DOHH2 (cell line): Measurements from ENCODE around the gene NTMT2.

Experiments
- H3F3A ChIP-seq: fragments of 200-600 bp; sonication (generic), shearing (Covaris generic); 2 replicates; pipeline ENCODE4 v1.6.0; 2016; ENCODE audit warnings: antibody characterized with exemption, mild to moderate bottlenecking; ENCODE audit not compliant: control insufficient read depth, insufficient read depth
- H3K27ac ChIP-seq: fragments of 200-600 bp; sonication (generic); 2 replicates; pipeline ENCODE4 v1.5.1; 2014; ENCODE audit warnings: low read depth, mild to moderate bottlenecking, low read length, moderate library complexity
- H3K27me3 ChIP-seq: fragments of 200-600 bp; sonication (generic); 2 replicates; pipeline ENCODE4 v1.6.1; 2014; ENCODE audit warnings: mild to moderate bottlenecking, low read length, mixed read lengths; ENCODE audit not compliant: control insufficient read depth
- H3K36me3 ChIP-seq: fragments of 200-600 bp; sonication (generic); 2 replicates; pipeline ENCODE4 v1.6.1; 2014; ENCODE audit warnings: mild to moderate bottlenecking, low read length, moderate library complexity, mixed read lengths; ENCODE audit not compliant: control insufficient read depth
- H3K4me1 ChIP-seq: fragments of 200-600 bp; sonication (generic); 2 replicates; pipeline ENCODE4 v1.6.1; 2014; ENCODE audit warnings: mild to moderate bottlenecking, low read length, mixed read lengths; ENCODE audit not compliant: control insufficient read depth
- H3K4me2 ChIP-seq: fragments of 200-600 bp; sonication (generic); 2 replicates; pipeline ENCODE4 v1.6.0; 2014; ENCODE audit warnings: mild to moderate bottlenecking, low read length, moderate library complexity
- H3K4me3 ChIP-seq: fragments of 200-600 bp; sonication (generic); 2 replicates; pipeline ENCODE4 v1.5.1; 2014; ENCODE audit warnings: mild to moderate bottlenecking, low read length, mixed read lengths
- H3K79me2 ChIP-seq: fragments of 200-600 bp; sonication (generic); 2 replicates; pipeline ENCODE4 v1.6.1; 2014; ENCODE audit warnings: mild to moderate bottlenecking, low read length, mixed read lengths; ENCODE audit not compliant: control insufficient read depth
- H3K9me2 ChIP-seq: fragments of 200-600 bp; sonication (generic); replicated peaks from 2 replicates; pipeline ENCODE4 v1.6.1; 2014; ENCODE audit warnings: mild to moderate bottlenecking, low read length, mixed read lengths; ENCODE audit not compliant: control insufficient read depth
- H3K9me3 ChIP-seq: fragments of 200-600 bp; sonication (generic); 2 replicates; pipeline ENCODE4 v1.6.1; 2014; ENCODE audit warnings: antibody characterized with exemption, low read length, mixed read lengths; ENCODE audit not compliant: control insufficient read depth, insufficient read depth
- H4K20me1 ChIP-seq: fragments of 200-600 bp; sonication (generic); 2 replicates; pipeline ENCODE4 v1.6.0; 2014; ENCODE audit warnings: low read depth, mild to moderate bottlenecking, antibody characterized with exemption, low read length, moderate library complexity; ENCODE audit not compliant: control insufficient read depth, insufficient read depth
- CTCF ChIP-seq: fragments of 200-600 bp; sonication (generic); IDR thresholded peaks from one replicate; pipeline ENCODE4 v1.5.1; 2014; ENCODE audit warnings: antibody characterized with exemption, mild to moderate bottlenecking, low read depth, low read length; ENCODE audit not compliant: poor library complexity, severe bottlenecking
- EZH2phosphoT487 ChIP-seq: fragments of 200-600 bp; sonication (generic); IDR thresholded peaks from 2 replicates; pipeline ENCODE4 v1.6.1; 2017; ENCODE audit warnings: borderline replicate concordance, mild to moderate bottlenecking, antibody characterized with exemption, low read length, moderate library complexity, mixed read lengths

Gene NTMT2

DNA sequence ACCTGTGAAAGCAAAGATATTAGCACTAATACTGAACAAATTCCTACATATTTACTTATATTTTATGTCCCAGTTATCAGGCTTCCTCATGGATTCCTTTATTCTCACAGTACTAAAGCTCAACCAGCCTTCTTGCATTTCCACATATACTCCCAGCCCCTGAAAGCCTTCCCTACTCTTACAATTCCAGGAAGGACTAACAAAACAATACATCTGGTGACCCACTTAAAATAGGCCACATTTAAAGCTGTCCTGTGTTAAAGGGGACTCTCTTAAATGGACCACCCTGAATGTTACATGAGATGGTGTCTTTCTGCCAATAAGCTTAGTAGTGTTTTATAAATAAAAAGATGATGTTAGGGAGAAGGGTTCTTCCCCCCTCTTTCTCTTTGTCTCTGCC lies 54.4 kb downstream of the NTMT2 start:
- Histone ChIP-seq H3K27me3 (no peaks in the 10 kb centered on the region), H3K79me2 (no peaks in the 10 kb centered on the region), H3K27ac (no peak overlapping the region), H3F3A (no peaks in the 10 kb centered on the region), H3K4me2 (no peak overlapping the region), H3K9me2 (no peaks in the 10 kb centered on the region), H3K4me1 (no peaks in the 10 kb centered on the region), H3K4me3 (no peak overlapping the region), H4K20me1 (no peaks in the 10 kb centered on the region), H3K36me3 (no peaks in the 10 kb centered on the region), H3K9me3 (no peaks in the 10 kb centered on the region)
- no peak for TF ChIP-seq CTCF
- no peak for TF ChIP-seq EZH2phosphoT487

DNA sequence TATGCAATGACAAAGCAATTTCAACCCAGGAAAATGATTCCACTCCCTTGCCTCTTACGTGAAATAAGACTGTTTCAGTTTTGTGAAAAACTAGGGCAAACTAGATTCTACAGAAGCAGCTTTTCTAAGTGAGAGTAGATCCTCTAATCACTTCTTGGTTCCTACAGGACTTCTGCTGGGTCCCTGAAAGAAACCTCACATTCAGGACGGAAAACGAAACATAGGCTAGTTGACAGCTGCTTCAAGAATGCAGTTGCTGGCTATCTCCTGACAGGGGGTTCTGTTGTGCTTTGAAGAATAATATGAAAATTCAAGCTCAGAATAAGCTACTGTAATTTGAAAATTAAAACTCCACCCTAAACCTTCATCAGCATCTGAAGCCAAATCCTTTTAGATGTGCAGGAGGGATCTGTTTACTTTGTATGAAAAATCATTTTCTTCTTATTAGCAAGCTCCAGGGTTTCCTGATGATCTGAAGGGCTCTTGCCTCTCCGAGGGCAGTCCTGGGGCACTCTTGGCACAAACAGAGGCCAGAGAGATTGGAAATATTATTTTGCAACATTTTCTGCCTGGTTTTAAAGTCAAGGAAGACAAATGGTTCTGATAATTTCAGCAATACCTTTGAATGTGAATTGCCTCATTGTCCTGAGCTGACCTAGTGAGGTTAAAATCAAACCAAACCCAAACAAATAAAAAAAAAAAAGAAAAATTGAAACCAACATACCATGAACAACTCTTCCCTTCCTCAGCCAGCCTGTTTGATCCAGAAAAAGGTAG lies 55.0 kb downstream of the NTMT2 start:
- H3K4me2 ChIP-seq = no peak overlapping the region
- no peak for TF ChIP-seq EZH2phosphoT487
- no peak for TF ChIP-seq CTCF
- H3K27ac ChIP-seq = no peak overlapping the region

DNA sequence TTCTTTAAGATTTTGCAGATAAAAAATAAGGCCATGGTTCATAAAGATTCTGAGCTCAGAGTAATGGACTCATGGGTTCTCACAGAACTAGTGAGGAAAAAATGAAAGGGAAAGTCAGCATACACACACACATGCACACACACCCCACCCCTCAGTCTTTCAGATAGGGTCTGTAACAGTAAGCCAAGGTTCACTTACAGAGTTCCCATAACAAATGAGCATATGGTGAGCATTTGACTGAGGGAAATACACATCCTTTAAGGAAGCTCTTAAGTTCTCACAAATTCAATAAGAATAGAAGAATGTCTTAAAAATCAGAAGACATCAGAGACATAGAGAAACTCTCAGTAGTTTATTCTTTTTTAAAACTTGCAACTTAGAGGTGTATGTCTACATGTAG lies 57.9 kb downstream of the NTMT2 start:
- Histone ChIP-seq H3K9me2 (no peaks in the 10 kb centered on the region), H4K20me1 (no peaks in the 10 kb centered on the region), H3K4me1 (no peaks in the 10 kb centered on the region), H3F3A (no peaks in the 10 kb centered on the region), H3K79me2 (no peaks in the 10 kb centered on the region), H3K27ac (no peak overlapping the region), H3K9me3 (no peaks in the 10 kb centered on the region), H3K36me3 (no peaks in the 10 kb centered on the region), H3K4me2 (no peak overlapping the region), H3K27me3 (no peaks in the 10 kb centered on the region), H3K4me3 (no peak overlapping the region)
- TF ChIP-seq EZH2phosphoT487 (no peak), CTCF (no peak)

More for the DNA sequence above, 55.0 kb downstream of the NTMT2 start:
- Histone ChIP-seq H3K9me3 (no peaks in the 10 kb centered on the region), H3K79me2 (no peaks in the 10 kb centered on the region), H3K4me1 (no peaks in the 10 kb centered on the region), H3K27me3 (no peaks in the 10 kb centered on the region), H4K20me1 (no peaks in the 10 kb centered on the region), H3K36me3 (no peaks in the 10 kb centered on the region), H3F3A (no peaks in the 10 kb centered on the region), H3K9me2 (no peaks in the 10 kb centered on the region), H3K4me3 (no peak overlapping the region)

DNA sequence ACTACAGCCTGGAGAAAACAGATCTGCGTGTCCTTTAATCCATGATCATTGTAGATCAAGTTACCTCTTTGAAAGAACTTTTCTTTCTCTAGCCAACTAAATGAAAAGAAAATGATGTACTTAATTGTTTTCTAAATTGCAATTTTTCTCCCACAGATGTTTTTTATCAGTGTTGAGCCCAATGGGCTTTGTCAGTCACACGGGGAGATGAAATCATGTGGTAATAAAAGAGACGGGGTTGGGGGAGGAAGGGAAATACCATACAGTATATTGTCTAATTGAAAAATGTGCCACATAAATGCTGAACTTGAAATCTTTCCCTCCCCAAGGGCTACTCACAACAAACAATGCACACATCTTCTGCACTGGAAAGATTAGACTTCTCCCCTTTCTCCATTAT lies 58.4 kb downstream of the NTMT2 start:
- Histone ChIP-seq H3K4me3 (no peak overlapping the region), H3K4me1 (no peaks in the 10 kb centered on the region), H3K9me3 (no peaks in the 10 kb centered on the region), H3K27ac (no peak overlapping the region), H3K79me2 (no peaks in the 10 kb centered on the region), H3F3A (no peaks in the 10 kb centered on the region), H3K4me2 (no peak overlapping the region), H3K27me3 (no peaks in the 10 kb centered on the region), H3K9me2 (no peaks in the 10 kb centered on the region), H3K36me3 (no peaks in the 10 kb centered on the region), H4K20me1 (no peaks in the 10 kb centered on the region)
- TF ChIP-seq EZH2phosphoT487 = no peak
- no peak for TF ChIP-seq CTCF
